K562 (cell line): ENCODE results near the gene GZMM. TPM values are rescaled to one million over a fixed set of nuclear protein-coding genes. Genes with fewer than 3 reads are reported as not detected.

Experiments used
- BCOR ChIP-seq: fragments of 450-650 bp; IDR thresholded peaks from 2 replicates; pipeline ENCODE4 v1.6.1; 2016
- CBFA2T3 ChIP-seq: fragments of 450-650 bp; IDR thresholded peaks from 2 replicates; pipeline ENCODE4 v1.6.1; 2017
- SLC30A9 ChIP-seq: fragments of 250-450 bp; sonication (Bioruptor Pico); IDR thresholded peaks from 2 replicates; pipeline ENCODE4 v1.8.0; 2022; ENCODE audit warnings: mild to moderate bottlenecking, moderate library complexity
- TBL1XR1 ChIP-seq, 2 experiments: IDR thresholded peaks; 2 replicates each; pipeline ENCODE4 v1.6.1; 2012; ENCODE audit warnings: improper control_type of control experiment in 2 of 2, low read length in 2 of 2, mild to moderate bottlenecking in 1 of 2
- ZNF561 ChIP-seq: fragments of 450-650 bp; formaldehyde crosslinking; conservative IDR thresholded peaks from 2 replicates; pipeline ENCODE4 v1.4.0; 2020; ENCODE audit warnings: mild to moderate bottlenecking, moderate library complexity
- polyA plus RNA-seq, 8 experiments: library from polyadenylated mRNA; depleted of rRNA in 4 of 8; stranded (reverse) in 5 of 8; unstranded in 3 of 8; fragments of >200 nt; fragmentation: Nextera tagmentation in 2 of 8; fragmentation: Illumina TruSeq in 1 of 8; extraction: Ambion mirVana in 2 of 8; extraction: Trizol in 1 of 8; gene quantifications; 2 replicates each; pipeline versions ENCODE4 v1.2.1 to v1.2.3, GENCODE V29; 2011 to 2014; ENCODE audit warnings: inconsistent platforms in 1 of 8, missing spikeins in 1 of 8
- total RNA-seq, 7 experiments: library from RNA; depleted of rRNA in 6 of 7; stranded (reverse); fragments of >200 nt in 6 of 7; fragmentation: Illumina TruSeq in 2 of 7; extraction: Trizol in 2 of 7; gene quantifications; 2 replicates each; pipeline versions ENCODE4 v1.2.1 to v1.2.3, GENCODE V29; 2011 to 2021; ENCODE audit warnings: low replicate concordance in 1 of 7
- TF ChIP-seq, protein P1 (sequence below): fragments of 450-650 bp; IDR thresholded peaks from 2 replicates; pipeline ENCODE4 v1.6.1; 2016; ENCODE audit warnings: missing biosample characterization, missing genetic modification characterization
- TF ChIP-seq, protein P2 (sequence below), 2 experiments: fragments of 450-650 bp; formaldehyde crosslinking in 1 of 2; IDR thresholded peaks; 2 replicates each; pipeline versions ENCODE4 v1.4.0 to v1.6.1; 2014 to 2020; ENCODE audit warnings: mild to moderate bottlenecking in 2 of 2, borderline replicate concordance in 1 of 2, low read depth in 1 of 2
- TF ChIP-seq, protein P3 (sequence below): fragments of 250-450 bp; sonication (Bioruptor Pico); IDR thresholded peaks from 2 replicates; pipeline ENCODE4 v1.8.0; 2022; ENCODE audit warnings: inconsistent platforms
- TF ChIP-seq, protein P4 (sequence below): sonication (generic); formaldehyde crosslinking; IDR thresholded peaks from 2 replicates; pipeline ENCODE4 v1.8.1; 2022; ENCODE audit warnings: missing genetic modification reagents

The GZMM gene
- total and polyA plus RNA-seq, 9 of the 15 experiments (the other 6 are each of a cell fraction or from before 2014, with no cell fraction given) = 0.08 to 2.6 (median 0.70) TPM; not detected in 2

DNA sequence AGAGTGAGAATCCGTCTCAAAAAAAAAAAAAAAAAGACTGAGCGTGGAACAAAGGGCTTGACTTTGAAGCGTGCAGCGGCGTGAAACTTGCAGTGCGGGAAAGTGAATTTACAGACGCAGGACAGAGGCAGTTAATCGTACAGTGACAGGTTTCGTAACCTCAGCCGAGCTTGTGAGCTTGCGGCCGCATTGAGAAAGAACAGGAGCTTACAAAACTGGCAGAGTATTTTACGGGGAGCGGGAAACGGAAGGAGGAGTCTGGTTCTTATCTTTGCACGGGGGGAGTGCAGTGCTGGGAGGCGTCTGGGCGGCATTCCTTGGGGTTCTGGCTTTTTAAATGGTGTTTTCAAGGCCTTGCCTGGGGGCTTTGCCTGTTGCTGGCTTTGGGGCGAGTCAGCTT lies 22.6 kb downstream of the GZMM start (continued):
- TF ChIP-seq, protein P1, sequence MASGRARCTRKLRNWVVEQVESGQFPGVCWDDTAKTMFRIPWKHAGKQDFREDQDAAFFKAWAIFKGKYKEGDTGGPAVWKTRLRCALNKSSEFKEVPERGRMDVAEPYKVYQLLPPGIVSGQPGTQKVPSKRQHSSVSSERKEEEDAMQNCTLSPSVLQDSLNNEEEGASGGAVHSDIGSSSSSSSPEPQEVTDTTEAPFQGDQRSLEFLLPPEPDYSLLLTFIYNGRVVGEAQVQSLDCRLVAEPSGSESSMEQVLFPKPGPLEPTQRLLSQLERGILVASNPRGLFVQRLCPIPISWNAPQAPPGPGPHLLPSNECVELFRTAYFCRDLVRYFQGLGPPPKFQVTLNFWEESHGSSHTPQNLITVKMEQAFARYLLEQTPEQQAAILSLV (tag) = peak; percentile 57; the same call in 1 of the 2 replicates
- TF ChIP-seq ZNF561 = no peak
- TF ChIP-seq, protein P2, sequence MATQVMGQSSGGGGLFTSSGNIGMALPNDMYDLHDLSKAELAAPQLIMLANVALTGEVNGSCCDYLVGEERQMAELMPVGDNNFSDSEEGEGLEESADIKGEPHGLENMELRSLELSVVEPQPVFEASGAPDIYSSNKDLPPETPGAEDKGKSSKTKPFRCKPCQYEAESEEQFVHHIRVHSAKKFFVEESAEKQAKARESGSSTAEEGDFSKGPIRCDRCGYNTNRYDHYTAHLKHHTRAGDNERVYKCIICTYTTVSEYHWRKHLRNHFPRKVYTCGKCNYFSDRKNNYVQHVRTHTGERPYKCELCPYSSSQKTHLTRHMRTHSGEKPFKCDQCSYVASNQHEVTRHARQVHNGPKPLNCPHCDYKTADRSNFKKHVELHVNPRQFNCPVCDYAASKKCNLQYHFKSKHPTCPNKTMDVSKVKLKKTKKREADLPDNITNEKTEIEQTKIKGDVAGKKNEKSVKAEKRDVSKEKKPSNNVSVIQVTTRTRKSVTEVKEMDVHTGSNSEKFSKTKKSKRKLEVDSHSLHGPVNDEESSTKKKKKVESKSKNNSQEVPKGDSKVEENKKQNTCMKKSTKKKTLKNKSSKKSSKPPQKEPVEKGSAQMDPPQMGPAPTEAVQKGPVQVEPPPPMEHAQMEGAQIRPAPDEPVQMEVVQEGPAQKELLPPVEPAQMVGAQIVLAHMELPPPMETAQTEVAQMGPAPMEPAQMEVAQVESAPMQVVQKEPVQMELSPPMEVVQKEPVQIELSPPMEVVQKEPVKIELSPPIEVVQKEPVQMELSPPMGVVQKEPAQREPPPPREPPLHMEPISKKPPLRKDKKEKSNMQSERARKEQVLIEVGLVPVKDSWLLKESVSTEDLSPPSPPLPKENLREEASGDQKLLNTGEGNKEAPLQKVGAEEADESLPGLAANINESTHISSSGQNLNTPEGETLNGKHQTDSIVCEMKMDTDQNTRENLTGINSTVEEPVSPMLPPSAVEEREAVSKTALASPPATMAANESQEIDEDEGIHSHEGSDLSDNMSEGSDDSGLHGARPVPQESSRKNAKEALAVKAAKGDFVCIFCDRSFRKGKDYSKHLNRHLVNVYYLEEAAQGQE (IDR thresholded peaks at IDR 0.05; ENCODE audit: borderline replicate concordance) = no peak
- TF ChIP-seq, protein P2 (CRISPR knock-in tag; IDR thresholded peaks at IDR 0.05; ENCODE audit: low read depth) = no peak
- TF ChIP-seq BCOR = peak; percentile 94
- TF ChIP-seq, protein P3, sequence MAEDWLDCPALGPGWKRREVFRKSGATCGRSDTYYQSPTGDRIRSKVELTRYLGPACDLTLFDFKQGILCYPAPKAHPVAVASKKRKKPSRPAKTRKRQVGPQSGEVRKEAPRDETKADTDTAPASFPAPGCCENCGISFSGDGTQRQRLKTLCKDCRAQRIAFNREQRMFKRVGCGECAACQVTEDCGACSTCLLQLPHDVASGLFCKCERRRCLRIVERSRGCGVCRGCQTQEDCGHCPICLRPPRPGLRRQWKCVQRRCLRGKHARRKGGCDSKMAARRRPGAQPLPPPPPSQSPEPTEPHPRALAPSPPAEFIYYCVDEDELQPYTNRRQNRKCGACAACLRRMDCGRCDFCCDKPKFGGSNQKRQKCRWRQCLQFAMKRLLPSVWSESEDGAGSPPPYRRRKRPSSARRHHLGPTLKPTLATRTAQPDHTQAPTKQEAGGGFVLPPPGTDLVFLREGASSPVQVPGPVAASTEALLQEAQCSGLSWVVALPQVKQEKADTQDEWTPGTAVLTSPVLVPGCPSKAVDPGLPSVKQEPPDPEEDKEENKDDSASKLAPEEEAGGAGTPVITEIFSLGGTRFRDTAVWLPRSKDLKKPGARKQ (CRISPR knock-in tag) = no peak
- TF ChIP-seq TBL1XR1 (IDR thresholded peaks at IDR 0.05; ENCODE audit: low read length in 2 of 2) = peak in 1 of 2 experiments; percentile 75; a peak in 2 of 4 replicates
- TF ChIP-seq, protein P4, sequence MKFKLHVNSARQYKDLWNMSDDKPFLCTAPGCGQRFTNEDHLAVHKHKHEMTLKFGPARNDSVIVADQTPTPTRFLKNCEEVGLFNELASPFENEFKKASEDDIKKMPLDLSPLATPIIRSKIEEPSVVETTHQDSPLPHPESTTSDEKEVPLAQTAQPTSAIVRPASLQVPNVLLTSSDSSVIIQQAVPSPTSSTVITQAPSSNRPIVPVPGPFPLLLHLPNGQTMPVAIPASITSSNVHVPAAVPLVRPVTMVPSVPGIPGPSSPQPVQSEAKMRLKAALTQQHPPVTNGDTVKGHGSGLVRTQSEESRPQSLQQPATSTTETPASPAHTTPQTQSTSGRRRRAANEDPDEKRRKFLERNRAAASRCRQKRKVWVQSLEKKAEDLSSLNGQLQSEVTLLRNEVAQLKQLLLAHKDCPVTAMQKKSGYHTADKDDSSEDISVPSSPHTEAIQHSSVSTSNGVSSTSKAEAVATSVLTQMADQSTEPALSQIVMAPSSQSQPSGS (CRISPR knock-in tag) = no peak
- peak; percentile 64 for TF ChIP-seq CBFA2T3
- no peak for TF ChIP-seq SLC30A9 (CRISPR knock-in tag)
